HCT116 (cell line): ENCODE results near the gene CASK.

ENCODE experiments used
- EZH2 ChIP-seq: fragments of 200-600 bp; sonication (generic); IDR thresholded peaks from 2 replicates; pipeline ENCODE4 v1.6.1; 2017; ENCODE audit warnings: antibody characterized with exemption, mixed run types
- EZH2phosphoT487 ChIP-seq: fragments of 200-600 bp; IDR thresholded peaks from 2 replicates; pipeline ENCODE4 v1.6.1; 2018; ENCODE audit warnings: antibody characterized with exemption, borderline replicate concordance
- POLR2A ChIP-seq: IDR thresholded peaks from 2 replicates; pipeline ENCODE4 v1.7.0; 2011; ENCODE audit warnings: borderline replicate concordance; ENCODE audit not compliant: insufficient read depth, insufficient read length; ENCODE audit errors: extremely low read depth
- POLR2AphosphoS5 ChIP-seq: IDR thresholded peaks from 2 replicates; pipeline ENCODE4 v1.6.1; 2011; ENCODE audit warnings: mild to moderate bottlenecking, low read depth, low read length, moderate library complexity
- YY1 ChIP-seq: IDR thresholded peaks from 2 replicates; pipeline ENCODE4 v1.6.1; 2011; ENCODE audit warnings: low read length, low read depth, moderate library complexity, mild to moderate bottlenecking; ENCODE audit not compliant: insufficient replicate concordance; ENCODE audit errors: extremely low read depth
- ZFX ChIP-seq: fragments of 450-650 bp; IDR thresholded peaks from 2 replicates; pipeline ENCODE4 v1.6.1; 2017
- TF ChIP-seq, protein P1 (sequence below), 3 experiments: fragments of 200-600 bp in 1 of 3; sonication (generic) in 1 of 3; IDR thresholded peaks in 2 of 3; conservative IDR thresholded peaks in 1 of 3; 2 replicates each; pipeline ENCODE4 v1.5.1; 2012 to 2017; ENCODE audit warnings: low read depth in 2 of 3, low read length in 2 of 3, antibody characterized with exemption in 1 of 3, borderline replicate concordance in 1 of 3, control low read depth in 1 of 3, mild to moderate bottlenecking in 1 of 3, mixed read lengths in 1 of 3, mixed run types in 1 of 3, moderate library complexity in 1 of 3; ENCODE audit not compliant: insufficient read depth in 1 of 3

DNA sequence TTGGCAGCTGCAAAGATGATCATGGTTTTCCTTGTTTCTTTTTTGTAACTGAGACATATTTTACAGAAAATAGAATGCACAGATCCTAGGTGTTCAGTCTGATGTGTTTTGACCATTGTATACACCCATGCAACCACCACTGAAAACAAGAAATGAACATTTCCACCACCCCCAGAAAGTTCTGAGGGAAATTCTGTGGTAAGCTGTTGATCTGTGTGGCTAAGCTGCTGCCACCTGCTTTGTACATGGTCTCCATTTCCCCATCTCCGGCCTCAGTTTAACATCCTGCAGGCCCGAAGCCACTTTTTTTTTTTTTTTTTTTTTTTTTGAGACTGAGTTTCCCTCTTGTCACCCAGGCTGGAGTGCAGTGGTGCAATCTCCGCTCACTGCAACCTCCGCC, 411.0 kb downstream of the CASK start:
- TF ChIP-seq, protein P1, sequence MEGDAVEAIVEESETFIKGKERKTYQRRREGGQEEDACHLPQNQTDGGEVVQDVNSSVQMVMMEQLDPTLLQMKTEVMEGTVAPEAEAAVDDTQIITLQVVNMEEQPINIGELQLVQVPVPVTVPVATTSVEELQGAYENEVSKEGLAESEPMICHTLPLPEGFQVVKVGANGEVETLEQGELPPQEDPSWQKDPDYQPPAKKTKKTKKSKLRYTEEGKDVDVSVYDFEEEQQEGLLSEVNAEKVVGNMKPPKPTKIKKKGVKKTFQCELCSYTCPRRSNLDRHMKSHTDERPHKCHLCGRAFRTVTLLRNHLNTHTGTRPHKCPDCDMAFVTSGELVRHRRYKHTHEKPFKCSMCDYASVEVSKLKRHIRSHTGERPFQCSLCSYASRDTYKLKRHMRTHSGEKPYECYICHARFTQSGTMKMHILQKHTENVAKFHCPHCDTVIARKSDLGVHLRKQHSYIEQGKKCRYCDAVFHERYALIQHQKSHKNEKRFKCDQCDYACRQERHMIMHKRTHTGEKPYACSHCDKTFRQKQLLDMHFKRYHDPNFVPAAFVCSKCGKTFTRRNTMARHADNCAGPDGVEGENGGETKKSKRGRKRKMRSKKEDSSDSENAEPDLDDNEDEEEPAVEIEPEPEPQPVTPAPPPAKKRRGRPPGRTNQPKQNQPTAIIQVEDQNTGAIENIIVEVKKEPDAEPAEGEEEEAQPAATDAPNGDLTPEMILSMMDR (IDR thresholded peaks at IDR 0.05 in 2 of 3, conservative IDR thresholded peaks at IDR 0.05 in 1 of 3; ENCODE audit: borderline replicate concordance in 1 of 3, insufficient read depth in 1 of 3, low read depth in 2 of 3, low read length in 2 of 3) = no peak
- no peak for TF ChIP-seq EZH2phosphoT487
- TF ChIP-seq POLR2A = no peak
- TF ChIP-seq POLR2AphosphoS5 = no peak
- TF ChIP-seq EZH2 = no peak
- no peak for TF ChIP-seq YY1
- no peak for TF ChIP-seq ZFX
